A549 (cell line): Measurements from ENCODE around the gene BICC1. TPM values are rescaled to one million over a fixed set of nuclear protein-coding genes. Genes with fewer than 3 reads are reported as not detected.

Source experiments
- ATAC-seq, 2 experiments: fragments of 200-7000 bp in 1 of 2; fragments of >200 bp in 1 of 2; cut with Nextera tagmentation in 1 of 2; cut with Tn5 transposase in 1 of 2; 3 replicates each; pipeline versions ENCODE4 v1.8.0 to v1.9.1; 2018 to 2020; ENCODE audit warnings: mild to moderate bottlenecking in 1 of 2, moderate library complexity in 1 of 2
- CTCF ChIA-PET: fragments of 300-600 bp; sonication (Branson Sonifier 250); formaldehyde crosslinking; extraction: SDS; loops from one replicate; lab custom pipeline; 2021; ENCODE audit warnings: antibody characterized with exemption, inconsistent platforms; lab: Yijun Ruan, JAX
- POLR2A ChIA-PET: fragments of 350-600 bp; formaldehyde crosslinking; extraction: SDS; loops from one replicate; lab custom pipeline; 2021; ENCODE audit warnings: antibody characterized with exemption, inconsistent platforms; lab: Yijun Ruan, JAX
- DNase-seq, 2 experiments: peaks; one replicate each; pipeline versions ENCODE4 v3.0.0 to v3.0.0-alpha.2; 2011 to 2016; ENCODE audit warnings: low read depth in 1 of 2, low spot score in 1 of 2
- FAIRE-seq: peaks from 2 replicates; lab custom pipeline; 2011; peaks lifted over from hg19 to GRCh38; lab: Jason Lieb, UNC
- H3K27ac ChIP-seq, 2 experiments: fragments of >200 bp; sonication (Bioruptor Twin); formaldehyde crosslinking; 3 replicates each; pipeline ENCODE4 v1.5.1; 2016 to 2017
- H3K4me1 ChIP-seq: fragments of >200 bp; sonication (Bioruptor Twin); formaldehyde crosslinking; 3 replicates; pipeline ENCODE4 v1.6.1; 2016
- H3K4me2 ChIP-seq: fragments of >200 bp; sonication (Bioruptor Twin); formaldehyde crosslinking; 3 replicates; pipeline ENCODE4 v1.6.1; 2016
- H3K4me3 ChIP-seq: fragments of >200 bp; sonication (Bioruptor Twin); formaldehyde crosslinking; 3 replicates; pipeline ENCODE4 v1.5.1; 2016
- H3K9me3 ChIP-seq: fragments of >200 bp; sonication (Bioruptor Twin); formaldehyde crosslinking; 3 replicates; pipeline ENCODE4 v1.6.1; 2016
- BHLHE40 ChIP-seq: IDR thresholded peaks from 2 replicates; pipeline ENCODE4 v1.6.1; 2012; ENCODE audit warnings: low read depth, low read length, inconsistent platforms
- CBX8 ChIP-seq: fragments of 200-600 bp; sonication (generic); IDR thresholded peaks from 2 replicates; pipeline ENCODE4 v1.6.1; 2016
- CEBPB ChIP-seq, 2 experiments: fragments of >200 bp in 1 of 2; sonication (Bioruptor Twin) in 1 of 2; formaldehyde crosslinking in 1 of 2; IDR thresholded peaks; 2 replicates each; pipeline ENCODE4 v1.6.1; 2012 to 2016
- CHD2 ChIP-seq: fragments of 150-350 bp; IDR thresholded peaks from 2 replicates; pipeline ENCODE4 v1.6.1; 2014; ENCODE audit warnings: low read length; ENCODE audit not compliant: partially characterized antibody
- CHD4 ChIP-seq: fragments of 200-600 bp; sonication (generic); IDR thresholded peaks from 2 replicates; pipeline ENCODE4 v1.6.1; 2016; ENCODE audit warnings: antibody characterized with exemption, mild to moderate bottlenecking, borderline replicate concordance
- EHF ChIP-seq: fragments of 250-450 bp; sonication (Bioruptor Pico); IDR thresholded peaks from 2 replicates; pipeline ENCODE4 v1.5.0; 2020; ENCODE audit warnings: mild to moderate bottlenecking
- EP300 ChIP-seq, 2 experiments: fragments of >200 bp; sonication (Bioruptor Twin); formaldehyde crosslinking; IDR thresholded peaks; 2 replicates in 1 of 2; 3 replicates in 1 of 2; pipeline ENCODE4 v1.6.1; 2016 to 2017
- FOSB ChIP-seq: fragments of 250-450 bp; sonication (Bioruptor Pico); IDR thresholded peaks from 2 replicates; pipeline ENCODE4 v1.5.0; 2020; ENCODE audit warnings: mild to moderate bottlenecking, moderate library complexity
- HOXA7 ChIP-seq: fragments of 250-450 bp; sonication (Bioruptor Pico); IDR thresholded peaks from 2 replicates; pipeline ENCODE4 v1.5.0; 2020; ENCODE audit warnings: mild to moderate bottlenecking, moderate library complexity
- HOXB13 ChIP-seq: fragments of 250-450 bp; sonication (Bioruptor Pico); IDR thresholded peaks from 2 replicates; pipeline ENCODE4 v1.5.0; 2020; ENCODE audit warnings: low read depth, mild to moderate bottlenecking, moderate library complexity
- KDM5A ChIP-seq: fragments of 200-600 bp; sonication (generic); IDR thresholded peaks from 2 replicates; pipeline ENCODE4 v1.6.1; 2016; ENCODE audit warnings: antibody characterized with exemption, mild to moderate bottlenecking
- MAFK ChIP-seq: fragments of 450-650 bp; IDR thresholded peaks from 2 replicates; pipeline ENCODE4 v1.6.1; 2014; ENCODE audit not compliant: partially characterized antibody
- MYC ChIP-seq: IDR thresholded peaks from 2 replicates; pipeline ENCODE4 v1.6.1; 2012; ENCODE audit warnings: mild to moderate bottlenecking, inconsistent platforms, low read length, improper control_type of control experiment, borderline replicate concordance
- NR3C1 ChIP-seq: fragments of >200 bp; sonication (Bioruptor Twin); formaldehyde crosslinking; IDR thresholded peaks from 3 replicates; pipeline ENCODE4 v1.6.1; 2017
- RAD21 ChIP-seq, 2 experiments: fragments of >200 bp in 1 of 2; sonication (Bioruptor Twin) in 1 of 2; formaldehyde crosslinking in 1 of 2; IDR thresholded peaks in 1 of 2; conservative IDR thresholded peaks in 1 of 2; 2 replicates in 1 of 2; 3 replicates in 1 of 2; pipeline ENCODE4 v1.6.1; 2012 to 2018; ENCODE audit warnings: inconsistent platforms in 1 of 2
- SMC3 ChIP-seq: fragments of >200 bp; sonication (Bioruptor Twin); formaldehyde crosslinking; IDR thresholded peaks from 3 replicates; pipeline ENCODE4 v1.6.1; 2018; ENCODE audit warnings: inconsistent platforms
- TP53 ChIP-seq: fragments of 250-450 bp; sonication (Bioruptor Pico); IDR thresholded peaks from 2 replicates; pipeline ENCODE4 v1.5.0; 2021; ENCODE audit warnings: mild to moderate bottlenecking, moderate library complexity
- ZSCAN20 ChIP-seq: fragments of 250-450 bp; sonication (Bioruptor Pico); IDR thresholded peaks from 2 replicates; pipeline ENCODE4 v1.8.0; 2022; ENCODE audit warnings: mild to moderate bottlenecking, moderate library complexity
- WGBS: methylation state at CpG from one replicate; pipeline ENCODE4 v1.1.6; 2017; ENCODE audit errors: missing lambda C conversion rate; 5-methylcytosine and 5-hydroxymethylcytosine counted together
- polyA plus RNA-seq, 4 experiments: library from polyadenylated mRNA; depleted of rRNA in 3 of 4; stranded (reverse); fragments of >200 nt; fragmentation: RNase III in 1 of 4; extraction: RNeasy Plus Mini Kit Qiagen cat#74134 plus additional on column Dnase treatment in 1 of 4; gene quantifications; 2 replicates in 3 of 4; 3 replicates in 1 of 4; pipeline ENCODE4 v1.2.3, GENCODE V29; 2011 to 2017
- TF ChIP-seq, protein P1 (sequence below): fragments of >200 bp; sonication (Bioruptor Twin); formaldehyde crosslinking; IDR thresholded peaks from 3 replicates; pipeline ENCODE4 v1.5.1; 2016
- TF ChIP-seq, protein P2 (sequence below): fragments of 450-650 bp; IDR thresholded peaks from 2 replicates; pipeline ENCODE4 v1.6.1; 2014; ENCODE audit warnings: antibody characterized with exemption
- TF ChIP-seq, protein P3 (sequence below): IDR thresholded peaks from 2 replicates; pipeline ENCODE4 v1.6.1; 2012
- TF ChIP-seq, protein P4 (sequence below): fragments of >200 bp; sonication (Bioruptor Twin); formaldehyde crosslinking; IDR thresholded peaks from 2 replicates; pipeline ENCODE4 v1.6.1; 2016

BICC1 gene
- polyA plus RNA-seq, 2 of the 4 experiments (the other 2 are of a cell fraction): 36.9 to 56.8 TPM

DNA sequence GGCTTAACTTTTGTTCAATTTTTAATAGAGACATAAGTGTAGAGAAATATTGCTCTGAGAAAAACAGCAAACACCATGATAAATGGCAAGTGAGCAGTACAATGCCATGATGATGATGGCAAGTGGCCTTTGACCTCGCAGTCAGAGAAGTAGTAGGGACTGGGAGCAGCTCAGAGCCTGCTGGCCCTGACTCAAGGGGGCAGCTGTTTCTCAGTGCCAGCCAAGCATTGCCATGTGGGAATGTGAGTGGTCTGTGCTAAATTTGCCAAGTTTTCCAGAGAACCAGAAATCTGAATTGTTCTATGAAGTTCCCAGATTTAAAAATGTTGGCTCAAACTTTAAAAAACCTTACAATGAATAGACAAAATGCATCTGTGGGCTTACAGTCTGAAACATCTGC lies 187.9 kb downstream of the BICC1 start:
- ChIA-PET CTCF (no interaction called here), POLR2A (no interaction called here)
- Histone ChIP-seq H3K27ac (peak overlapping the region; percentile 66 to 75), H3K4me3 (no peak overlapping the region), H3K4me2 (peak overlapping the region; percentile 67), H3K4me1 (peaks cover 84% of the 10 kb centered on the region), H3K9me3 (no peaks in the 10 kb centered on the region)
- no peak for TF ChIP-seq BHLHE40
- TF ChIP-seq EP300 (IDR thresholded peaks at IDR 0.05): no peak
- no peak for TF ChIP-seq MYC
- WGBS: 59% methylated on average over 1 of the region's 1 CpG
- peak; percentile 58 to 64; a peak in 4 of 6 replicates for ATAC-seq
- no peak for FAIRE-seq
- DNase-seq: no peak

DNA sequence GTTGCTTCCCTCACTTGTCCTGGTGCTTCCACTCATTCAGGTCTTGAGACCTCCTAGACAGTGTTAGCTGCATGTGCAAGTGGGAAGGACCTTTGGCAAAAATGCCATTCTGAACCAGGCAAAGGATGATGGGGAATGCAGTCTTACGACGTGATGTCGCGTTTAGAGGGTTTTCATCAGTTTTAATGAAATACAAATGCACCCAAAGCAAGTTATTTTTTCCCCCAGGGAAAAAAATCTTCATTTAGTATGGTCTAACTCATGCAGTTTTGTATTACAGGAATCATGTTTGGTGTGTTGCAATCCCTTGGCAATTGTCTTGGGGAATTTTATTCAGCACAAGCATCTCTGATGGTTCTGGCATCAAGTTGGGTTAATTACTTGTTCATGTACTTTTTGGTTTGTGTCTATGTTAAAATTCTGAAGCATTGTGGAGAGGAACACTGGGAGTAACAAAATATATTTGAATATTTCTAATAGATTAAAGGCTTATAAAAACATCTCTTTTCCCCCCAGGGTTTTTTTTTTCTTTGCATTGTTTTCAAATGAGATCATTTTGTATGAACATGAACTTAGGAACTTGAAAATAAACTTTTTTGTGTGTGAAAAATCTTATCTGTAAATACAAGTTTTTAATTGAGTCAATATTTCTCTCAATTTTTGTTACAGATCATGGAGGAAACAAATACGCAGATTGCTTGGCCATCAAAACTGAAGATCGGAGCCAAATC lies 188.9 kb downstream of the BICC1 start:
- peak overlapping the region; percentile 66 to 75 for H3K27ac ChIP-seq
- peaks cover 84% of the 10 kb centered on the region for H3K4me1 ChIP-seq
- FAIRE-seq: no peak
- peak in 1 of 2 experiments; percentile 57; a peak in 2 of 6 replicates for ATAC-seq
- WGBS: 39% methylated on average over 6 of the region's 6 CpGs
- peak in 1 of 2 experiments; percentile 20 for DNase-seq
- H3K4me2 ChIP-seq: peak overlapping the region; percentile 67
- TF ChIP-seq CHD2 (no peak), ZSCAN20 (CRISPR knock-in tag) (no peak), TP53 (no peak), EP300 (IDR thresholded peaks at IDR 0.05) (peak in 1 of 2 experiments; percentile 39; a peak in 1 of 5 replicates), BHLHE40 (no peak), RAD21 (conservative IDR thresholded peaks at IDR 0.05 in 1 of 2, IDR thresholded peaks at IDR 0.05 in 1 of 2) (no peak), MAFK (no peak), EHF (CRISPR knock-in tag) (no peak), CEBPB (IDR thresholded peaks at IDR 0.05) (peak; percentile 89 to 92), KDM5A (no peak), HOXA7 (CRISPR knock-in tag) (no peak), NR3C1 (no peak), HOXB13 (CRISPR knock-in tag) (no peak), CHD4 (no peak), MYC (no peak), CBX8 (no peak), FOSB (CRISPR knock-in tag) (no peak), SMC3 (no peak)
- TF ChIP-seq, protein P1, sequence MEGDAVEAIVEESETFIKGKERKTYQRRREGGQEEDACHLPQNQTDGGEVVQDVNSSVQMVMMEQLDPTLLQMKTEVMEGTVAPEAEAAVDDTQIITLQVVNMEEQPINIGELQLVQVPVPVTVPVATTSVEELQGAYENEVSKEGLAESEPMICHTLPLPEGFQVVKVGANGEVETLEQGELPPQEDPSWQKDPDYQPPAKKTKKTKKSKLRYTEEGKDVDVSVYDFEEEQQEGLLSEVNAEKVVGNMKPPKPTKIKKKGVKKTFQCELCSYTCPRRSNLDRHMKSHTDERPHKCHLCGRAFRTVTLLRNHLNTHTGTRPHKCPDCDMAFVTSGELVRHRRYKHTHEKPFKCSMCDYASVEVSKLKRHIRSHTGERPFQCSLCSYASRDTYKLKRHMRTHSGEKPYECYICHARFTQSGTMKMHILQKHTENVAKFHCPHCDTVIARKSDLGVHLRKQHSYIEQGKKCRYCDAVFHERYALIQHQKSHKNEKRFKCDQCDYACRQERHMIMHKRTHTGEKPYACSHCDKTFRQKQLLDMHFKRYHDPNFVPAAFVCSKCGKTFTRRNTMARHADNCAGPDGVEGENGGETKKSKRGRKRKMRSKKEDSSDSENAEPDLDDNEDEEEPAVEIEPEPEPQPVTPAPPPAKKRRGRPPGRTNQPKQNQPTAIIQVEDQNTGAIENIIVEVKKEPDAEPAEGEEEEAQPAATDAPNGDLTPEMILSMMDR: no peak
- TF ChIP-seq, protein P2, sequence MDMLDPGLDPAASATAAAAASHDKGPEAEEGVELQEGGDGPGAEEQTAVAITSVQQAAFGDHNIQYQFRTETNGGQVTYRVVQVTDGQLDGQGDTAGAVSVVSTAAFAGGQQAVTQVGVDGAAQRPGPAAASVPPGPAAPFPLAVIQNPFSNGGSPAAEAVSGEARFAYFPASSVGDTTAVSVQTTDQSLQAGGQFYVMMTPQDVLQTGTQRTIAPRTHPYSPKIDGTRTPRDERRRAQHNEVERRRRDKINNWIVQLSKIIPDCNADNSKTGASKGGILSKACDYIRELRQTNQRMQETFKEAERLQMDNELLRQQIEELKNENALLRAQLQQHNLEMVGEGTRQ: no peak
- TF ChIP-seq, protein P3, sequence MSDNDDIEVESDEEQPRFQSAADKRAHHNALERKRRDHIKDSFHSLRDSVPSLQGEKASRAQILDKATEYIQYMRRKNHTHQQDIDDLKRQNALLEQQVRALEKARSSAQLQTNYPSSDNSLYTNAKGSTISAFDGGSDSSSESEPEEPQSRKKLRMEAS: no peak
- TF ChIP-seq, protein P4, sequence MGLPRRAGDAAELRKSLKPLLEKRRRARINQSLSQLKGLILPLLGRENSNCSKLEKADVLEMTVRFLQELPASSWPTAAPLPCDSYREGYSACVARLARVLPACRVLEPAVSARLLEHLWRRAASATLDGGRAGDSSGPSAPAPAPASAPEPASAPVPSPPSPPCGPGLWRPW: 0 out of 2 replicates have a peak, but pooled peaks have one; percentile 38
- H3K4me3 ChIP-seq: no peak overlapping the region
- POLR2A ChIA-PET: no interaction called here
- H3K9me3 ChIP-seq: no peaks in the 10 kb centered on the region
- CTCF ChIA-PET: no interaction called here
